PFSK-1 (cell line): ENCODE measurements around the gene RPS6KA2.
A peak's percentile ranks its signal among the peaks of the same experiment; 100 is the strongest.

Experiments used
- FOXP2 ChIP-seq: optimal IDR thresholded peaks from 2 replicates; pipeline ENCODE3; 2011; ENCODE audit warnings: borderline replicate concordance, control low read depth, inconsistent platforms; ENCODE audit not compliant: insufficient read depth; ENCODE audit errors: extremely low read length, extremely low read depth
- POLR2AphosphoS5 ChIP-seq: IDR thresholded peaks from 2 replicates; pipeline ENCODE4 v1.6.1; 2012; ENCODE audit warnings: low read depth, mild to moderate bottlenecking, control low read depth, low read length, moderate library complexity
- REST ChIP-seq, 2 experiments: IDR thresholded peaks; 2 replicates each; pipeline versions ENCODE4 v1.6.1 to v1.8.0; 2011 to 2012; ENCODE audit warnings: low read depth in 2 of 2, low read length in 2 of 2, control low read depth in 1 of 2, inconsistent platforms in 1 of 2, mild to moderate bottlenecking in 1 of 2, moderate library complexity in 1 of 2; ENCODE audit not compliant: insufficient read depth in 1 of 2
- SIN3A ChIP-seq: IDR thresholded peaks from 2 replicates; pipeline ENCODE4 v1.6.1; 2012; ENCODE audit warnings: mild to moderate bottlenecking, low read length, moderate library complexity, borderline replicate concordance; ENCODE audit not compliant: insufficient read depth
- TAF1 ChIP-seq: IDR thresholded peaks from 2 replicates; pipeline ENCODE4 v1.6.1; 2012; ENCODE audit warnings: low read length, control low read depth, borderline replicate concordance; ENCODE audit not compliant: insufficient read depth

RPS6KA2 gene

DNA sequence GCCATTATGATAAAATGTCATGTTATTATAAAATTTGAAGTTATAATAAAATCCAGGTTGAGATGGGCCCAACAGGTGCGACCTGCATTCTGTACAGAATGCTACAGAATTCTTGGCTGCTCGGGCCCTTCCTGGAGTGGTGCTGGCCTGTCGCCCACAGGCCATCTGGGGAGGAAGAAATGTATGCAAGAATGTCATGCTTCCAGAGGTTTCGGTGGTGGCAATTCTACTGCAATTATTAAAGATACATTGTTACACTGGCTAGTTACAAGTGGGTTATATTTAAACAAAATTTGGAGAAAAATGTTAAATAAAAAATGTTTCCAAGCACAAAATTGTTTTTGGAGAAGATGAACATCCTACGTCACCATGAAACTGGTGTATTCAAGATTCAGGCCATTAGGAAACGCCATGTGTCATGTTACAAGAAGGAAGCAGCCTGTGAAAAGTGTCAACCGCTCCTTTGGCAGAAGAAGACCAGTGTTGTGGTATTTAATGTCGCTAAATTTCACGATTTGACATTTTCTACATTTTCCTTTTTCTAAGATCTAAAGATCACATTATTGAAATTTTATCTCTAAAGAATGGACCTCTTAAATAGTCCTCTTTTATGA, 47.7 kb downstream of the RPS6KA2 start:
- TF ChIP-seq POLR2AphosphoS5: no peak
- no peak for TF ChIP-seq SIN3A
- TF ChIP-seq FOXP2: no peak
- TF ChIP-seq TAF1: no peak

GRCh38 chr6:166578536-166579236, 48.4 kb downstream of the RPS6KA2 start:
- TF ChIP-seq TAF1 (no peak), REST (IDR thresholded peaks at IDR 0.05; ENCODE audit: insufficient read depth in 1 of 2, low read depth in 2 of 2, low read length in 2 of 2) (no peak), FOXP2 (no peak), SIN3A (no peak)

DNA sequence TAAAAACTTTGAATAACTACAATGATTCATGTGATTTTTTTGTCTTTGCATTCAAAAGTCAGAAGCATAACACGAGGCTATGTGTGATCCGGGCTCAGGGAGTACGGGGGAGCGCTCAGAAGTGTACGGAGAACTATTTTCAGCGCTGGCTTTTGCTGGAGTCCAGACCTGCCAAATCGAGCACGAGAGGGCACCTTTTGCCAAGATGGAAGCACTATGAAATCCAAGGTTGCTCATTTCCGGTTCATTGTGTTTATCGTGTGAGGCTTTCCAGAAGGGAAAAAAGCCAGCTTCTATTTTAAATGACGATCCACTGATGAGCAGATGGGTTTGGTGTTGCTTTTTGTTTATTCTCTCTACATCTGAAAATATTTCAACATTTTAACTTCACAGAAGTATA, 51.8 kb downstream of the RPS6KA2 start:
- no peak for TF ChIP-seq FOXP2
- TF ChIP-seq REST (IDR thresholded peaks at IDR 0.05; ENCODE audit: insufficient read depth in 1 of 2, low read depth in 2 of 2, low read length in 2 of 2): no peak
- no peak for TF ChIP-seq POLR2AphosphoS5
- TF ChIP-seq TAF1: no peak
- TF ChIP-seq SIN3A: no peak

- TF ChIP-seq FOXP2: no peak
- no peak for TF ChIP-seq REST (IDR thresholded peaks at IDR 0.05; ENCODE audit: insufficient read depth in 1 of 2, low read depth in 2 of 2, low read length in 2 of 2)
- TF ChIP-seq SIN3A: no peak
- no peak for TF ChIP-seq TAF1
- no peak for TF ChIP-seq POLR2AphosphoS5
Measured at GRCh38 chr6:166573511-166574216, 53.4 kb downstream of the RPS6KA2 start.

DNA sequence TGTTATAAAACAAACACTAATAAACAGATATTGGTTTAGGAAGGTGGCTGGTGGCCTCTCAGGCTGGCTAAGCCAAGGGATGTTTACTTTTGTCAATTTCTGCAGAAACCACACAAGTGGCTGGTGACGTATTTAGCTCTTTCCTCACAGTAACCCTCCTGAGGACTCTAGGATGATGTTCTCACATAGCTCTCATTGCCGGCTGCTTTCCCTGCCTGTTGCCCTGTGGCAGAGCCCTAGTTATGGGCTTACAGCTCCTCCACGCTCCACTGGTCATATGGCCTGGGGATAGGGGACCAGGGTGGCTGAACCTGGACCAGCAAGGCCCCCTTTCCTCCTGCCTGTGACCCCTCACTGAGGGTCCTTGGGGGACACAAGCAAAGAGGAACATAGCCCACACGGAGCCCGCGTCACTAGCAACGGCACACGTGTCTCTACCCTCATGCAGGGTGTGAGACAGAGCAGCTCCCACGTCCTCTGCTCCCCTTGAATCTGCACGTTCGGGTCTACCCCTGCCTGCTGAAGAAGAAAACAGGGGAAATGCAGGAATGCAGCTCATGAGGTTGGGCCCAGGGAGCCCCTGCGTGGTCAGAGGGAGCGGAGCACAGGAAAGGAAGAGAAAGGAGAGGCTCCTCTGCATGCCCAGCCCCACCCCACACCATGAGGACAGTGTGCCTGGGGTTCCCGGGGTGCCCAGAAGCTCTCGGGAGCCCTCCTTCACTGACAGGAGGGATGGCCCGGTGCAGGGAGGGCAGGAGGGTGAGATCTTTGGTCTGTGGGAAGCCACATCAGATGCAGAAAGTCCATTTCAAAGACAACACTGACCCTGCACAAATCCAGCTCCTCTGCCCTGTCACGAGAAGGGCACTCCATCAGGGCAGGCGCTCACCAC, 54.4 kb downstream of the RPS6KA2 start:
- TF ChIP-seq POLR2AphosphoS5: no peak
- peak; percentile 32 for TF ChIP-seq FOXP2
